B cell (primary cell): ENCODE results near the gene DLGAP5. TPM values are rescaled to one million over a fixed set of nuclear protein-coding genes. Genes with fewer than 3 reads are reported as not detected.

Experiments
- ATAC-seq: fragments of 200-7000 bp; cut with Tn5 transposase; one replicate; pipeline ENCODE4 v1.10.0; 2021; ENCODE audit warnings: low read depth, mild to moderate bottlenecking, moderate number of reproducible peaks, moderate library complexity
- CTCF ChIA-PET: fragments of 350-600 bp; sonication (Branson Sonifier 250); formaldehyde crosslinking; loops from one replicate; lab custom pipeline; 2021; ENCODE audit warnings: antibody characterized with exemption, inconsistent platforms; lab: Charles Lee
- POLR2A ChIA-PET: fragments of 350-600 bp; sonication (Branson Sonifier 250); formaldehyde crosslinking; loops from one replicate; lab custom pipeline; 2021; ENCODE audit warnings: antibody characterized with exemption; lab: Charles Lee
- DNase-seq: peaks from one replicate; pipeline ENCODE4 v3.0.0; 2013
- H2AFZ ChIP-seq: 2 replicates; pipeline ENCODE4 v1.6.1; 2012; ENCODE audit warnings: mild to moderate bottlenecking, low read depth, low read length; ENCODE audit not compliant: insufficient read depth, poor library complexity, severe bottlenecking
- H3K27ac ChIP-seq, 2 donors: 1 replicate in 1 of 2; 2 replicates in 1 of 2; pipeline ENCODE4 v1.5.1; 2012 to 2013; ENCODE audit warnings: low read length in 2 of 2, mild to moderate bottlenecking in 2 of 2, moderate library complexity in 1 of 2
- H3K27me3 ChIP-seq, 4 experiments: fragments of 200-600 bp in 1 of 4; sonication (generic) in 1 of 4; replicated peaks in 1 of 4; 1 replicate in 2 of 4; 2 replicates in 2 of 4; pipeline versions ENCODE4 v1.6.1 to v1.7.0; 2013 to 2016; ENCODE audit warnings: low read length in 3 of 4, mild to moderate bottlenecking in 2 of 4, mixed read lengths in 1 of 4, moderate library complexity in 1 of 4; ENCODE audit not compliant: insufficient read depth in 4 of 4, control insufficient read depth in 3 of 4; ENCODE audit errors: control extremely low read depth in 1 of 4
- H3K36me3 ChIP-seq, 2 experiments: replicated peaks in 1 of 2; 1 replicate in 1 of 2; 2 replicates in 1 of 2; pipeline versions ENCODE4 v1.6.1 to v1.7.1; 2013; ENCODE audit warnings: low read length in 1 of 2; ENCODE audit not compliant: insufficient read depth in 2 of 2, control insufficient read depth in 1 of 2; ENCODE audit errors: control extremely low read depth in 1 of 2, extremely low read depth in 1 of 2
- H3K4me1 ChIP-seq, 2 donors: fragments of 200-600 bp in 1 of 2; sonication (generic) in 1 of 2; 1 replicate in 1 of 2; 2 replicates in 1 of 2; pipeline versions ENCODE4 v1.5.1 to v1.6.1; 2013 to 2017; ENCODE audit warnings: low read length in 2 of 2; ENCODE audit not compliant: control insufficient read depth in 2 of 2, insufficient read depth in 2 of 2
- H3K4me2 ChIP-seq: replicated peaks from 2 replicates; pipeline ENCODE3; 2012; ENCODE audit warnings: mild to moderate bottlenecking, low read depth, low read length; ENCODE audit not compliant: poor library complexity, severe bottlenecking
- H3K4me3 ChIP-seq, 5 experiments: fragments of 200-600 bp in 1 of 5; sonication (generic) in 1 of 5; 1 replicate in 3 of 5; 2 replicates in 2 of 5; pipeline versions ENCODE4 v1.5.1 to v1.7.0; 2011 to 2016; ENCODE audit warnings: low read length in 4 of 5, mild to moderate bottlenecking in 4 of 5, low read depth in 2 of 5, control low read depth in 1 of 5, moderate library complexity in 1 of 5; ENCODE audit not compliant: insufficient read depth in 1 of 5; ENCODE audit errors: control extremely low read depth in 1 of 5, extremely low read depth in 1 of 5
- H3K79me2 ChIP-seq: fragments of 200-600 bp; sonication (generic); one replicate; pipeline ENCODE4 v1.6.0; 2016; ENCODE audit warnings: low read length; ENCODE audit not compliant: control insufficient read depth, insufficient read depth
- H3K9ac ChIP-seq: fragments of 200-600 bp; sonication (generic); 2 replicates; pipeline ENCODE4 v1.6.1; 2017; ENCODE audit warnings: mild to moderate bottlenecking, low read length, moderate library complexity
- H3K9me3 ChIP-seq, 3 donors: one replicate each; pipeline versions ENCODE4 v1.6.1 to v1.7.1; 2013; ENCODE audit warnings: low read length in 2 of 3; ENCODE audit not compliant: control insufficient read depth in 2 of 3, insufficient read depth in 1 of 3; ENCODE audit errors: control extremely low read depth in 1 of 3
- H4K20me1 ChIP-seq: 2 replicates; pipeline ENCODE4 v1.6.0; 2012; ENCODE audit warnings: mild to moderate bottlenecking, low read length; ENCODE audit not compliant: insufficient read depth, control insufficient read depth, poor library complexity, severe bottlenecking
- H3K27ac Mint-ChIP-seq: one replicate; pipeline ENCODE4 v1.8.0; 2021; ENCODE audit warnings: mixed read lengths
- H3K27me3 Mint-ChIP-seq: one replicate; pipeline ENCODE4 v1.8.0; 2021; ENCODE audit warnings: mixed read lengths
- H3K4me1 Mint-ChIP-seq: one replicate; pipeline ENCODE4 v1.8.0; 2021; ENCODE audit warnings: mixed read lengths
- H3K4me3 Mint-ChIP-seq: one replicate; pipeline ENCODE4 v1.8.0; 2021; ENCODE audit warnings: mixed read lengths
- H3K9me3 Mint-ChIP-seq: one replicate; pipeline ENCODE4 v1.8.0; 2022; ENCODE audit warnings: mixed read lengths; ENCODE audit not compliant: insufficient read depth
- CTCF ChIP-seq: fragments of 200-600 bp; IDR thresholded peaks from one replicate; pipeline ENCODE4 v1.8.0; 2022; ENCODE audit warnings: antibody characterized with exemption, mild to moderate bottlenecking
- EZH2 ChIP-seq: IDR thresholded peaks from 2 replicates; pipeline ENCODE4 v1.6.1; 2012; ENCODE audit warnings: borderline replicate concordance, low read depth, mild to moderate bottlenecking, moderate library complexity, low read length; ENCODE audit not compliant: insufficient read depth, poor library complexity, severe bottlenecking
- WGBS: methylation state at CpG from one replicate; pipeline ENCODE4 v1.1.5; 2013; ENCODE audit warnings: missing lambda C conversion rate; ENCODE audit not compliant: insufficient coverage; 5-methylcytosine and 5-hydroxymethylcytosine counted together
- intact Hi-C: fragments of 100-400 bp; cut with micrococcal nuclease; formaldehyde crosslinking; loops from one replicate; pipeline ENCODE4 v1.10.0; 2022
- polyA plus RNA-seq: library from polyadenylated mRNA; depleted of rRNA; stranded (reverse); fragments of >200 nt; gene quantifications from 2 replicates; pipeline ENCODE4 v1.2.3, GENCODE V29; 2012
- total RNA-seq, 2 donors: library from RNA; stranded (reverse); fragments of 120-200 nt in 1 of 2; gene quantifications; 1 replicate in 1 of 2; 2 replicates in 1 of 2; pipeline versions ENCODE4 v1.2.3 to v1.2.4, GENCODE V29; 2013 to 2022

Gene DLGAP5
- total and polyA plus RNA-seq, 2 donors (not counting 1 experiment from before 2014, with no cell fraction given) = 0.12 TPM; not detected in 1

- DNase-seq = no peak
- peaks cover 7 to 14% of the 10 kb centered on the region in 2 donors for H3K4me1 ChIP-seq
- H3K4me3 ChIP-seq = no peak overlapping the region
- H3K4me2 ChIP-seq = no peak overlapping the region
- Mint-ChIP-seq H3K9me3 (no peaks in the 10 kb centered on the region), H3K27ac (no peak overlapping the region), H3K4me1 (peaks cover 15% of the 10 kb centered on the region), H3K4me3 (no peak overlapping the region), H3K27me3 (peaks cover 7% of the 10 kb centered on the region)
- peaks cover 0 to 3% (median 0%) of the 10 kb centered on the region in 3 donors for H3K9me3 ChIP-seq
- ATAC-seq = no peak
- no peaks in the 10 kb centered on the region for H4K20me1 ChIP-seq
- no peak for TF ChIP-seq CTCF
- TF ChIP-seq EZH2 = no peak
- H3K79me2 ChIP-seq = no peaks in the 10 kb centered on the region
- intact Hi-C loops = loop anchor here (5.0 kb wide), 1 partner anchor 55 kb away; no protein-coding TSS in a partner anchor
- H3K27me3 ChIP-seq = peaks cover 0 to 16% (median 3%) of the 10 kb centered on the region in 4 experiments
- ChIA-PET CTCF (no interaction called here), POLR2A (no interaction called here)
- no peak overlapping the region for H3K27ac ChIP-seq
- WGBS = no CpG with 5 or more reads among the region's 5 CpGs
- H2AFZ ChIP-seq = no peak overlapping the region
- H3K9ac ChIP-seq = no peak overlapping the region
- no peaks in the 10 kb centered on the region for H3K36me3 ChIP-seq
These were observed 64.4 kb downstream of the DLGAP5 start for GRCh38 chr14:55126932-55127459.

- Mint-ChIP-seq H3K27ac (no peak overlapping the region), H3K27me3 (peaks cover 7% of the 10 kb centered on the region), H3K4me3 (no peak overlapping the region), H3K4me1 (peaks cover 12% of the 10 kb centered on the region), H3K9me3 (no peaks in the 10 kb centered on the region)
- peaks cover 0 to 3% (median 0%) of the 10 kb centered on the region in 3 donors for H3K9me3 ChIP-seq
- H2AFZ ChIP-seq = no peak overlapping the region
- no peaks in the 10 kb centered on the region for H4K20me1 ChIP-seq
- ChIA-PET CTCF (no interaction called here), POLR2A (no interaction called here)
- no peak overlapping the region for H3K4me3 ChIP-seq
- WGBS = 78% methylated on average over 1 of the region's 3 CpGs
- H3K27me3 ChIP-seq = peaks cover 0 to 16% (median 3%) of the 10 kb centered on the region in 4 experiments
- H3K27ac ChIP-seq = no peak overlapping the region
- TF ChIP-seq EZH2 (no peak), CTCF (no peak)
- H3K9ac ChIP-seq = no peak overlapping the region
- H3K4me1 ChIP-seq = peaks cover 7 to 14% of the 10 kb centered on the region in 2 donors
- ATAC-seq = no peak
- DNase-seq = no peak
- H3K4me2 ChIP-seq = no peak overlapping the region
- intact Hi-C loops = loop anchor here (5.0 kb wide), 1 partner anchor 54 kb away; no protein-coding TSS in a partner anchor
- no peaks in the 10 kb centered on the region for H3K79me2 ChIP-seq
- H3K36me3 ChIP-seq = no peaks in the 10 kb centered on the region
These were observed 65.4 kb downstream of the DLGAP5 start for GRCh38 chr14:55126034-55126433.
